Measurements from ENCODE around the gene ZMYND19.
"Not testable (repeated sequence)": the region's sequence is repeated elsewhere in the genome, so short reads cannot be mapped to it uniquely, and the experiment has no call there.

The ZMYND19 gene

DNA sequence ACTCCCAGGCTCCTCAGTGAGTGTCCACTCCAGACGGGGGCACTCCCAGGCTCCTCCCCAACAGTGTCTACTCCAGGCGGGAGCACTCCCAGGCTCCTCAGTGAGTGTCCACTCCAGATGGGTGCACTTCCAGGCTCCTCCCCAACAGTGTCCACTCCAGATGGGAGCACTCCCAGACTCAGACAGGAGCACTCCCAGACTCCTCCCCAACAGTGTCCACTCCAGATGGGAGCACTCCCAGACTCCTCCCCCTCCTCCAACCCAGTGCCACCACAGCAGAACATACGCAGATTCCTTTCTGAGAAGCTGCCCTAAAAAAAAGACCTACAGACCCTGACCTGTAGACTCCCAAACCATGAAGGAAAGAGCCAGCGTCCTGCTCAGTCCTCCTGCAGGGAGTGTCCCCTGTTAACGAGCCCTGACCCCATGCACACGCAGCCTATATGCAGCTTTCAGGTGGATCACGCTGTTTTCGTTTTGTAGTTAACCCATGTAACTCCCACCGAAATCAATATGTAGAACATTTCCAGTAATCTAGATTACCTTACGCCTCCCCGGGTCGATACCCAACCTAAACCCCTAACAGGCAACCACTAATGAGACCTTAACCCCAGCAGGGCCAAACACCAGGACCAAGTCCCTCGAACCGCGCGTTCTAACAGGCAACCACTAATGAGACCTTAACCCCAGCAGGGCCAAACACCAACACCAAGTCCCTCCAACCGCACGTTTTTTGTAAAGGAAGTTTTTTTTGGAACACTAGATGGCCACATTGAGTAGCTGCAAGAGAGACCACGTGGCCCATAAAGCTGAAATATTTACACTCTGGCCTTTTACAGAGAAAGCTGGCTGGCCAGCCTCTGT is 55.8 kb downstream of the ZMYND19 start:
- H3K4me1 ChIP-seq (ENCODE audit: control insufficient read depth, low read length), result peaks cover 62% of the 10 kb centered on the region
- H3K79me2 ChIP-seq (ENCODE audit: control insufficient read depth, low read length), result no peaks in the 10 kb centered on the region; the same call in 1 of the 2 replicates
- H3K36me3 ChIP-seq (ENCODE audit: control insufficient read depth, low read length), result peaks cover 11% of the 10 kb centered on the region
- H3K9me2 ChIP-seq (replicated peaks; ENCODE audit: control insufficient read depth, low read length), result no peaks in the 10 kb centered on the region
- peak overlapping the region; percentile 67 for H3K4me2 ChIP-seq (ENCODE audit: low read length)
- H3F3A ChIP-seq (ENCODE audit: control insufficient read depth, insufficient read depth), result peaks cover 29% of the 10 kb centered on the region
- no peaks in the 10 kb centered on the region for H4K20me1 ChIP-seq (ENCODE audit: control insufficient read depth, insufficient read depth, low read depth, low read length)
- H3K4me3 ChIP-seq (ENCODE audit: low read length), result peak overlapping the region; percentile 22
- no peaks in the 10 kb centered on the region for H3K27me3 ChIP-seq (ENCODE audit: control insufficient read depth, low read length)
- TF ChIP-seq, protein P1, sequence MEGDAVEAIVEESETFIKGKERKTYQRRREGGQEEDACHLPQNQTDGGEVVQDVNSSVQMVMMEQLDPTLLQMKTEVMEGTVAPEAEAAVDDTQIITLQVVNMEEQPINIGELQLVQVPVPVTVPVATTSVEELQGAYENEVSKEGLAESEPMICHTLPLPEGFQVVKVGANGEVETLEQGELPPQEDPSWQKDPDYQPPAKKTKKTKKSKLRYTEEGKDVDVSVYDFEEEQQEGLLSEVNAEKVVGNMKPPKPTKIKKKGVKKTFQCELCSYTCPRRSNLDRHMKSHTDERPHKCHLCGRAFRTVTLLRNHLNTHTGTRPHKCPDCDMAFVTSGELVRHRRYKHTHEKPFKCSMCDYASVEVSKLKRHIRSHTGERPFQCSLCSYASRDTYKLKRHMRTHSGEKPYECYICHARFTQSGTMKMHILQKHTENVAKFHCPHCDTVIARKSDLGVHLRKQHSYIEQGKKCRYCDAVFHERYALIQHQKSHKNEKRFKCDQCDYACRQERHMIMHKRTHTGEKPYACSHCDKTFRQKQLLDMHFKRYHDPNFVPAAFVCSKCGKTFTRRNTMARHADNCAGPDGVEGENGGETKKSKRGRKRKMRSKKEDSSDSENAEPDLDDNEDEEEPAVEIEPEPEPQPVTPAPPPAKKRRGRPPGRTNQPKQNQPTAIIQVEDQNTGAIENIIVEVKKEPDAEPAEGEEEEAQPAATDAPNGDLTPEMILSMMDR (IDR thresholded peaks at IDR 0.05; ENCODE audit: low read depth, low read length, poor library complexity, severe bottlenecking), result peak; percentile 68
- no peak for TF ChIP-seq EZH2phosphoT487 (IDR thresholded peaks at IDR 0.05; ENCODE audit: borderline replicate concordance, low read length)
- peaks cover 4% of the 10 kb centered on the region; the same call in 1 of the 2 replicates for H3K9me3 ChIP-seq (ENCODE audit: control insufficient read depth, insufficient read depth, low read length)
- peak overlapping the region; percentile 97 for H3K27ac ChIP-seq (ENCODE audit: low read depth, low read length)

DNA sequence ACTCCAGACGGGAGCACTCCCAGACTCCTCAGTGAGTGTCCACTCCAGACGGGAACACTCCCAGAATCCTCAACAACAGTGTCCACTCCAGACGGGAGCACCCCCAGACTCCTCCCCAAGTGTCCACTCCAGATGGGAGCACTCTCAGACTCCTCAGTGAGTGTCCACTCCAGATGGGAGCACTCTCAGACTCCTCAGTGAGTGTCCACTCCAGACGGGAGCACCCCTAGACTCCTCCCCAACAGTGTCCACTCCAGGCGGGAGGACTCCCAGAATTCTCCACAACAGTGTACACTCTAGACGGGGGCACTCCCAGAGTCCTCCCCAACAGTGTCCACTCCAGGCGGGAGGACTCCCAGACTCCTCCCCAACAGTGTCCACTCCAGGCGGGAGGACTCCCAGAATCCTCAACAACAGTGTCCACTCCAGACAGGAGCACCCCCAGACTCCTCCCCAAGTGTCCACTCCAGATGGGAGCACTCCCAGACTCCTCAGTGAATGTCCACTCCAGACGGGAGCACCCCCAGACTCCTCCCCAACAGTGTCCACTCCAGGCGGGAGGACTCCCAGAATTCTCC is 57.3 kb downstream of the ZMYND19 start:
- H3F3A ChIP-seq (ENCODE audit: control insufficient read depth, insufficient read depth), result peaks cover 26% of the 10 kb centered on the region
- not testable (repeated sequence) for H3K9me3 ChIP-seq (ENCODE audit: control insufficient read depth, insufficient read depth, low read length); H3K36me3 ChIP-seq (ENCODE audit: control insufficient read depth, low read length); H3K27me3 ChIP-seq (ENCODE audit: control insufficient read depth, low read length); H3K4me2 ChIP-seq (ENCODE audit: low read length); H3K4me3 ChIP-seq (ENCODE audit: low read length); H3K9me2 ChIP-seq (replicated peaks; ENCODE audit: control insufficient read depth, low read length); H3K79me2 ChIP-seq (ENCODE audit: control insufficient read depth, low read length); H4K20me1 ChIP-seq (ENCODE audit: control insufficient read depth, insufficient read depth, low read depth, low read length); H3K27ac ChIP-seq (ENCODE audit: low read depth, low read length)
- H3K4me1 ChIP-seq (ENCODE audit: control insufficient read depth, low read length), result peaks cover 50% of the 10 kb centered on the region
